NT2/D1 (cell line): ENCODE measurements around the gene SET.

ENCODE experiments used
- DNase-seq: peaks from one replicate; pipeline ENCODE4 v3.0.0-alpha.2; 2011; ENCODE audit warnings: low read depth, low spot score
- H3K27me3 ChIP-seq: 2 replicates; pipeline ENCODE4 v1.6.0; 2011; ENCODE audit warnings: mild to moderate bottlenecking; ENCODE audit not compliant: insufficient read length, insufficient read depth
- H3K36me3 ChIP-seq: 2 replicates; pipeline ENCODE4 v1.6.1; 2011; ENCODE audit warnings: mild to moderate bottlenecking, low read length, mixed read lengths; ENCODE audit not compliant: insufficient read depth, insufficient read length
- H3K4me1 ChIP-seq: 2 replicates; pipeline ENCODE4 v1.5.1; 2011; ENCODE audit not compliant: insufficient read depth, insufficient read length
- H3K4me3 ChIP-seq: 2 replicates; pipeline ENCODE4 v1.5.1; 2011; ENCODE audit warnings: low read depth; ENCODE audit not compliant: insufficient read length
- H3K9ac ChIP-seq: 2 replicates; pipeline ENCODE4 v1.6.0; 2011; ENCODE audit warnings: low read depth; ENCODE audit not compliant: insufficient read length
- H3K9me3 ChIP-seq: 2 replicates; pipeline ENCODE4 v1.5.1; 2011; ENCODE audit warnings: mild to moderate bottlenecking, low read length; ENCODE audit not compliant: insufficient read depth
- SUZ12 ChIP-seq: IDR thresholded peaks from 2 replicates; pipeline ENCODE4 v1.6.1; 2011; ENCODE audit not compliant: insufficient read length, insufficient read depth; ENCODE audit errors: extremely low read depth
- YY1 ChIP-seq: IDR thresholded peaks from 2 replicates; pipeline ENCODE4 v1.6.1; 2011; ENCODE audit not compliant: insufficient read length, insufficient read depth
- ZNF274 ChIP-seq: IDR thresholded peaks from 2 replicates; pipeline ENCODE4 v1.6.1; 2011; ENCODE audit warnings: mild to moderate bottlenecking, low read depth, low read length

The SET gene

DNA sequence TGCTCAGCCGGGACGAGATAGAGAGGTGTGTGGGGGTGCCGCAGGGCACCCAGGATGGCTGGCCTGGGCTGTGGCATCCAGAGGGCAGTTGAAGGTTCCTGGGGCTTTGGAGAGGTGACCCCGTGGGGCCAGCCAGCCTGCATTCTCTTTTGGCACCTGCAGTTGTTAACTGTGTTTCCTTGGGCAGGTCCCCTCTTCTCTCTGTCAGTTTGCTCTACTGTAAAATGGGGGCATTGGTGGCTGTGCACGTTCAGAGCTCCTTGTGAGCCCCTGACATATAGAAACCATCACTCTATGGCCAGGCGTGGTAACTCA lies 26.4 kb downstream of the SET start:
- no peak for TF ChIP-seq YY1
- no peak for TF ChIP-seq ZNF274
- no peak for TF ChIP-seq SUZ12

DNA sequence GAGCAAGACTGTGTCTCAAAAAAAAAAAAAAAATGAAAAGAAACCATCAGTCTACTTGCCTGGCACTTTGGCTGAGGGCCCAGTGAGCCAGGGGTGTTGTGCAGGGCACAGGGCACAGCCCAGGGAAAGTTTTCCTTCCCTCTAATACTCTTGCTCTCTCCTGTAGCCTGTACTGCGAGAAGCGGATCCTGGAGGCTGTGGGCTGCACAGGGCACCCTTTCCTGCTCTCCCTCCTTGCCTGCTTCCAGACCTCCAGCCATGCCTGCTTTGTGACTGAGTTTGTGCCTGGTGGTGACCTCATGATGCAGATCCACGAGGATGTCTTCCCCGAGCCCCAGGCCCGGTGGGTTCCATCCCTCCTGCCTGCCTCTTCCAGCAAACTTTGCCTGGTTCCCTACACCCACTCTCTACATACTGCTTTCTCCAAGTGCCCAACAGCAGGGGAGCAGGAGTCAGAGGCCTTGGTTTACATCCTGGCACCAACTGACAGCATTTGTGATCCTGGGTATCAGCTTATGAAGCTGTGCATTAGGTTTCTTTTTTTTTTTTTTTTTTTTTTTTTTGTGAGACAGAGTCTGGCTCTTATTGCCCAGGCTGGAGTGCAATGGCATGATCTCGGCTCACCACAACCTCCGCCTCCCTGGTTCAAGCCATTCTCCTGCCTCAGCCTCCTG lies 27.7 kb downstream of the SET start:
- no peak for DNase-seq
- TF ChIP-seq SUZ12, result no peak
- no peak for TF ChIP-seq ZNF274
- TF ChIP-seq YY1, result no peak
- H3K27me3 ChIP-seq, result no peaks in the 10 kb centered on the region
- no peak overlapping the region for H3K9ac ChIP-seq
- H3K9me3 ChIP-seq, result no peaks in the 10 kb centered on the region
- H3K4me3 ChIP-seq, result no peak overlapping the region
- H3K4me1 ChIP-seq, result peaks cover 4% of the 10 kb centered on the region
- peaks cover 79% of the 10 kb centered on the region for H3K36me3 ChIP-seq

More for the DNA sequence above, 26.4 kb downstream of the SET start:
- Histone ChIP-seq H3K27me3 (no peaks in the 10 kb centered on the region), H3K36me3 (peaks cover 66% of the 10 kb centered on the region), H3K4me3 (no peak overlapping the region), H3K9ac (no peak overlapping the region), H3K9me3 (no peaks in the 10 kb centered on the region), H3K4me1 (peaks cover 4% of the 10 kb centered on the region)
- DNase-seq, result no peak

DNA sequence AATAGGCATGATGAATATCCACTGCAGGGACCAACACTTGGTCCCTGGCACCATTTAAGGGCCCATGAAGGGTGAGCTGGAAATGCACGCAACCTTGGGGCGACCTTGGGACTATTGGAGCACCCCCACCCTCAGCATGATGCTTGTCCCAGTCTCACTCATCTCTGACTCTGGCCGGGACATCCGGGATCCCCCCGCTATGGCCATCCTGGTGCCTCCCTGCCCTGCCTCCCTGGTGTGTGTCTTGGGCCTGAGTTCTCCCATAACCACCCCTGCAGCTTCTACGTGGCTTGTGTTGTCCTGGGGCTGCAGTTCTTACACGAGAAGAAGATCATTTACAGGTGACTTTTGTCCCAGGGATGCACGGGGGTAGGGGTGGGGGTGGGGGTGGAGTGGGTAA lies 29.0 kb downstream of the SET start:
- Histone ChIP-seq H3K4me3 (no peak overlapping the region), H3K4me1 (peaks cover 4% of the 10 kb centered on the region), H3K9ac (no peak overlapping the region), H3K9me3 (no peaks in the 10 kb centered on the region), H3K36me3 (peaks cover 74% of the 10 kb centered on the region), H3K27me3 (no peaks in the 10 kb centered on the region)
- DNase-seq, result no peak
- no peak for TF ChIP-seq YY1
- no peak for TF ChIP-seq ZNF274
- TF ChIP-seq SUZ12, result no peak

DNA sequence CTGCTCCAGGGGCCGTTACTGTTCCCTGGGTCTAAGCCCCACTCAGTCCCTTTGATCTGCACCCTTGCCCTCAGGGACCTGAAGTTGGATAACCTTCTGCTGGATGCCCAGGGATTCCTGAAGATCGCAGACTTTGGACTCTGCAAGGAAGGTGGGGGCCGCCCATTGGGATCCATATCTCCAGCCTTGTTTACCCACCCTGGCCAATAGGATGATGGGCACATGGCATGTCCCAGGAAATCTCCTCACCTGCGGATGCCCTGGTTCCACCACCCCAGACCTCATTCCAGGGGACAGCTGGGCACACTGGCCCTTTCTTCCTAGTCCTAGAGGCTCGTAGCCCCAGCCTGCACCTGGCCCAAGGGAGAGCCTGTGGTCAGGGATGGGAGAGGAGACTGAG lies 29.5 kb downstream of the SET start:
- Histone ChIP-seq H3K4me3 (no peak overlapping the region), H3K9ac (no peak overlapping the region), H3K4me1 (peaks cover 6% of the 10 kb centered on the region), H3K27me3 (no peaks in the 10 kb centered on the region), H3K9me3 (no peaks in the 10 kb centered on the region), H3K36me3 (peaks cover 70% of the 10 kb centered on the region)
- TF ChIP-seq YY1 (no peak), SUZ12 (no peak), ZNF274 (no peak)
- no peak for DNase-seq

DNA sequence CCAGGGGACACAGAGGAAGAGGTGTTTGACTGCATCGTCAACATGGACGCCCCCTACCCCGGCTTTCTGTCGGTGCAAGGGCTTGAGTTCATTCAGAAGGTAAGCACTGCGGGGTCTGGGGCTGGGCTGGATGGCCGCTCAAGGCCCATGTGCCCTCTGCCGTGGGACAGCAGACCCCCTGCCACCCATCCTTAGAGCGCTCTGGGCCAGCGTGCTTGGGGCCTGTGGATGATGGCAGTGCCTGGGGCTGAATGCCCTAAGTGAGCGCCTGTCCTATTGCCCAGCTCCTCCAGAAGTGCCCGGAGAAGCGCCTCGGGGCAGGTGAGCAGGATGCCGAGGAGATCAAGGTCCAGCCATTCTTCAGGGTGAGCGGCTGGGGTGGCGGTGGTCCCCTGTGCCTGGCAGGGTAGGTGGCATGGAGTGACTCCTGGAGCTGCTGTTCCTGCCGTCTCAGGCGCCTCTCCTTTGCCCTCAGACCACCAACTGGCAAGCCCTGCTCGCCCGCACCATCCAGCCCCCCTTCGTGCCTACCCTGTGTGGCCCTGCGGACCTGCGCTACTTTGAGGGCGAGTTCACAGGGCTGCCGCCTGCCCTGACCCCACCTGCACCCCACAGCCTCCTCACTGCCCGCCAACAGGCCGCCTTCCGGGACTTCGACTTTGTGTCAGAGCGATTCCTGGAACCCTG lies 31.0 kb downstream of the SET start:
- no peak for TF ChIP-seq ZNF274
- H3K4me1 ChIP-seq, result peaks cover 8% of the 10 kb centered on the region
- H3K9ac ChIP-seq, result peak overlapping the region; percentile 4
- H3K27me3 ChIP-seq, result no peaks in the 10 kb centered on the region
- H3K9me3 ChIP-seq, result no peaks in the 10 kb centered on the region
- H3K4me3 ChIP-seq, result no peak overlapping the region
- no peak for DNase-seq
- H3K36me3 ChIP-seq, result peaks cover 54% of the 10 kb centered on the region

DNA sequence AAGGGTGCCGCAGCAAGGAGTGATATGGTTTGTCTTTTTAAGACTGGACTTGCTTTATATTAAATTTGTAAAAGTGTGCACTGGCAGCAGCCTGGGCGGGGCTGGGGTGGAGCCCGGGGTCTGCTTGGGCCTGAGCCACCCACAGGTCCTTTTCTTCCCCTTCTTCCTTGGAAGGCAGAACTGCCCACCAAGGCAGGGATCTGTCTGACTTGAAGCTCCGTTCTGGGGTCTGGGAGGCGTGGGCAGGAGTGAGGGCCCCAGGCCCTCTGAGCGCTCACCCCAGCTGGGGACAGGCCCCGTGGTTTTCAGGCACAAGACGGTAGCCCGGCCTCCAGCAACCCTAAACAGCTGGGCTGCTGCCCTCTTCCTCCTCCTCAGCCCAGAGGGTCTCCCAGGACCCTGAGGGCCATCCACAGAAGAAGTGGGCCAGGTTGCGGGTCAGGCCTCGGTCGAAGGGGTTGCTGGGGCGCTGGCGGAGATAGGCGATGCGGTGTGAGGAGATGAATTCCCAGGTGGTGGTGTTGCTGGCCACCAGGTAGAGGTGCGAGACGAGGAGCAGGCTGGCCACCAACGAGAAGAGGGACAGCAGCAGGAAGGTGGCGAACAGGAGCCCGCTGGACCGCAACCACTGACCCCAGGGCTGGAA lies 31.9 kb downstream of the SET start:
- Histone ChIP-seq H3K9me3 (no peaks in the 10 kb centered on the region), H3K36me3 (peaks cover 46% of the 10 kb centered on the region), H3K4me3 (no peak overlapping the region), H3K4me1 (peaks cover 8% of the 10 kb centered on the region), H3K9ac (no peak overlapping the region), H3K27me3 (no peaks in the 10 kb centered on the region)
- TF ChIP-seq YY1 (no peak), ZNF274 (no peak), SUZ12 (no peak)
- no peak for DNase-seq

DNA sequence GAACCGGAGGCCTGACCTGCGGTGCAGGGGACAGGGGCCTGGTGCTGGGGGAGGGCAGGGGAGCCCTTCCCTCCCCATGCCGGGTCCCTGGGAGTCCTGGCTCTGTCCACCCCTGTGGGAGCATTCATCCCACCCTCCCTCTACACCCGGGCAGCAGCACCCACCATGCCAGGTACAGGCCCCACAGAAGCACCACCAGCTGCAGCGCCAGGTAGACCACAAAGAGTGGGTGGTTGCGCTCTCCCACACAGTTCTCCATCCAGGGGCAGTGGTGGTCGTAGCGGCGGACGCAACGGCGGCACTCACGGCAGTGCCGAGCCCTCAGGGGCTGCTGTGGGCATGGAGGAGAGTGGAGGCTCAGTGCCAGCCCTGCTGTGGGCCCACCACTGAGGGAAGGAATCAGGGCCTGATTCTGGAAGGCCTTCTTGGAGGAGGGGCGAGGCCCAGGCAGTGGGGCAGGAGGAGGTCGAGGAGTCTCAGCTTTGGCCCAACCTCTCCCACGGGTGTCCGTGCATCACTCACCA lies 32.5 kb downstream of the SET start:
- peaks cover 8% of the 10 kb centered on the region for H3K4me1 ChIP-seq
- no peak overlapping the region for H3K4me3 ChIP-seq
- no peak overlapping the region for H3K9ac ChIP-seq
- DNase-seq, result no peak
- no peak for TF ChIP-seq YY1
- no peak for TF ChIP-seq ZNF274
- TF ChIP-seq SUZ12, result no peak
- peaks cover 45% of the 10 kb centered on the region for H3K36me3 ChIP-seq
- no peaks in the 10 kb centered on the region for H3K27me3 ChIP-seq
- no peaks in the 10 kb centered on the region for H3K9me3 ChIP-seq
